HepG2 (cell line): ENCODE results near the gene METAP1. TPM values are rescaled to one million over a fixed set of nuclear protein-coding genes. Genes with fewer than 3 reads are reported as not detected.

Experiments used
- ARNT ChIP-seq: fragments of 450-650 bp; IDR thresholded peaks from 2 replicates; pipeline ENCODE4 v1.6.1; 2017
- ESRRA ChIP-seq: sonication (generic); formaldehyde crosslinking; IDR thresholded peaks from 2 replicates; pipeline ENCODE4 v1.5.1; 2020; ENCODE audit warnings: mild to moderate bottlenecking, low read depth, missing genetic modification reagents
- HNRNPL ChIP-seq: fragments of 200-400 bp; formaldehyde crosslinking; IDR thresholded peaks from 2 replicates; pipeline ENCODE4 v1.6.1; 2017; ENCODE audit warnings: mild to moderate bottlenecking, low read depth, low read length
- HOXA7 ChIP-seq: sonication (generic); formaldehyde crosslinking; IDR thresholded peaks from 2 replicates; pipeline ENCODE4 v1.8.1; 2022; ENCODE audit warnings: mild to moderate bottlenecking, missing genetic modification reagents, moderate library complexity
- KDM6A ChIP-seq: IDR thresholded peaks from 2 replicates; pipeline ENCODE4 v1.6.1; 2016; ENCODE audit warnings: low read depth
- MAFK ChIP-seq, 2 experiments: IDR thresholded peaks in 1 of 2; conservative IDR thresholded peaks in 1 of 2; 2 replicates each; pipeline ENCODE4 v1.6.1; 2011; ENCODE audit warnings: improper control_type of control experiment in 2 of 2, low read length in 2 of 2
- MIXL1 ChIP-seq: IDR thresholded peaks from 2 replicates; pipeline ENCODE4 v1.6.1; 2016
- NFRKB ChIP-seq: fragments of 450-650 bp; IDR thresholded peaks from 2 replicates; pipeline ENCODE4 v1.6.1; 2017
- RELA ChIP-seq: sonication (generic); formaldehyde crosslinking; IDR thresholded peaks from 2 replicates; pipeline ENCODE4 v1.4.0; 2020; ENCODE audit warnings: missing genetic modification reagents
- SCMH1 ChIP-seq: sonication (generic); formaldehyde crosslinking; IDR thresholded peaks from 2 replicates; pipeline ENCODE4 v1.9.0; 2021; ENCODE audit warnings: missing genetic modification reagents, mild to moderate bottlenecking, borderline replicate concordance
- SMARCC2 ChIP-seq: fragments of 450-650 bp; IDR thresholded peaks from 2 replicates; pipeline ENCODE4 v1.6.1; 2017; ENCODE audit warnings: antibody characterized with exemption, mild to moderate bottlenecking
- ZFP36 ChIP-seq: fragments of 150-350 bp; IDR thresholded peaks from 2 replicates; pipeline ENCODE4 v1.6.1; 2018; ENCODE audit warnings: borderline replicate concordance, low read length, low read depth; ENCODE audit not compliant: partially characterized antibody
- ZFP37 ChIP-seq: sonication (generic); formaldehyde crosslinking; IDR thresholded peaks from 2 replicates; pipeline ENCODE4 v1.4.0; 2020; ENCODE audit warnings: missing genetic modification reagents, borderline replicate concordance
- ZNF136 ChIP-seq: sonication (generic); formaldehyde crosslinking; IDR thresholded peaks from 2 replicates; pipeline ENCODE4 v1.8.1; 2022; ENCODE audit warnings: low read depth, mild to moderate bottlenecking, moderate library complexity, missing genetic modification reagents
- ZNF331 ChIP-seq: sonication (generic); formaldehyde crosslinking; IDR thresholded peaks from 2 replicates; pipeline ENCODE4 v1.4.0; 2020; ENCODE audit warnings: missing genetic modification reagents
- ZNF770 ChIP-seq: sonication (generic); formaldehyde crosslinking; IDR thresholded peaks from 2 replicates; pipeline ENCODE4 v1.5.0; 2020; ENCODE audit warnings: mild to moderate bottlenecking, missing genetic modification reagents
- polyA plus RNA-seq, 8 experiments: library from polyadenylated mRNA; depleted of rRNA in 3 of 8; stranded (reverse) in 7 of 8; unstranded in 1 of 8; fragments of >200 nt; fragmentation: Illumina TruSeq in 4 of 8; extraction: Trizol in 4 of 8; gene quantifications; 2 replicates each; pipeline versions ENCODE4 v1.2.1 to v1.2.3, GENCODE V29; 2011 to 2016; ENCODE audit warnings: low read depth in 4 of 8, missing spikeins in 1 of 8, mixed read lengths in 1 of 8; ENCODE audit not compliant: insufficient read depth in 1 of 8
- total RNA-seq, 5 experiments: library from RNA; depleted of rRNA; stranded (reverse); fragments of >200 nt; fragmentation: Illumina TruSeq; extraction: Trizol; gene quantifications; 2 replicates each; pipeline ENCODE4 v1.2.3, GENCODE V29; 2016; ENCODE audit warnings: low read depth in 1 of 5
- TF ChIP-seq, protein P1 (sequence below): sonication (generic); formaldehyde crosslinking; conservative IDR thresholded peaks from 2 replicates; pipeline ENCODE4 v1.4.0; 2020; ENCODE audit warnings: mild to moderate bottlenecking, missing genetic modification reagents, moderate library complexity
- TF ChIP-seq, protein P2 (sequence below): sonication (generic); IDR thresholded peaks from 2 replicates; pipeline ENCODE4 v1.6.1; 2016; ENCODE audit warnings: low read depth, borderline replicate concordance
- TF ChIP-seq, protein P3 (sequence below): IDR thresholded peaks from 2 replicates; pipeline ENCODE4 v1.6.1; 2016; ENCODE audit warnings: missing compliant biosample characterization, missing genetic modification reagents, borderline replicate concordance
- TF ChIP-seq, protein P4 (sequence below): sonication (generic); formaldehyde crosslinking; IDR thresholded peaks from 2 replicates; pipeline ENCODE4 v1.5.0; 2020; ENCODE audit warnings: missing genetic modification reagents

Gene METAP1
- total and polyA plus RNA-seq, 2 of the 13 experiments (the other 11 are each of a cell fraction or from before 2014, with no cell fraction given): 44.9 to 53.5 TPM

- TF ChIP-seq, protein P1, sequence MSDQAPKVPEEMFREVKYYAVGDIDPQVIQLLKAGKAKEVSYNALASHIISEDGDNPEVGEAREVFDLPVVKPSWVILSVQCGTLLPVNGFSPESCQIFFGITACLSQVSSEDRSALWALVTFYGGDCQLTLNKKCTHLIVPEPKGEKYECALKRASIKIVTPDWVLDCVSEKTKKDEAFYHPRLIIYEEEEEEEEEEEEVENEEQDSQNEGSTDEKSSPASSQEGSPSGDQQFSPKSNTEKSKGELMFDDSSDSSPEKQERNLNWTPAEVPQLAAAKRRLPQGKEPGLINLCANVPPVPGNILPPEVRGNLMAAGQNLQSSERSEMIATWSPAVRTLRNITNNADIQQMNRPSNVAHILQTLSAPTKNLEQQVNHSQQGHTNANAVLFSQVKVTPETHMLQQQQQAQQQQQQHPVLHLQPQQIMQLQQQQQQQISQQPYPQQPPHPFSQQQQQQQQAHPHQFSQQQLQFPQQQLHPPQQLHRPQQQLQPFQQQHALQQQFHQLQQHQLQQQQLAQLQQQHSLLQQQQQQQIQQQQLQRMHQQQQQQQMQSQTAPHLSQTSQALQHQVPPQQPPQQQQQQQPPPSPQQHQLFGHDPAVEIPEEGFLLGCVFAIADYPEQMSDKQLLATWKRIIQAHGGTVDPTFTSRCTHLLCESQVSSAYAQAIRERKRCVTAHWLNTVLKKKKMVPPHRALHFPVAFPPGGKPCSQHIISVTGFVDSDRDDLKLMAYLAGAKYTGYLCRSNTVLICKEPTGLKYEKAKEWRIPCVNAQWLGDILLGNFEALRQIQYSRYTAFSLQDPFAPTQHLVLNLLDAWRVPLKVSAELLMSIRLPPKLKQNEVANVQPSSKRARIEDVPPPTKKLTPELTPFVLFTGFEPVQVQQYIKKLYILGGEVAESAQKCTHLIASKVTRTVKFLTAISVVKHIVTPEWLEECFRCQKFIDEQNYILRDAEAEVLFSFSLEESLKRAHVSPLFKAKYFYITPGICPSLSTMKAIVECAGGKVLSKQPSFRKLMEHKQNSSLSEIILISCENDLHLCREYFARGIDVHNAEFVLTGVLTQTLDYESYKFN (CRISPR knock-in tag): peak; percentile 57
- no peak for TF ChIP-seq ESRRA (CRISPR knock-in tag)
- TF ChIP-seq ZNF331 (CRISPR knock-in tag): no peak; the same call in 1 of the 2 replicates
- 0 out of 2 replicates have a peak, but pooled peaks have one; percentile 28 for TF ChIP-seq RELA (CRISPR knock-in tag)
- no peak for TF ChIP-seq MIXL1
- TF ChIP-seq MAFK (conservative IDR thresholded peaks at IDR 0.05 in 1 of 2, IDR thresholded peaks at IDR 0.05 in 1 of 2; ENCODE audit: low read length in 2 of 2): no peak
- TF ChIP-seq, protein P2, sequence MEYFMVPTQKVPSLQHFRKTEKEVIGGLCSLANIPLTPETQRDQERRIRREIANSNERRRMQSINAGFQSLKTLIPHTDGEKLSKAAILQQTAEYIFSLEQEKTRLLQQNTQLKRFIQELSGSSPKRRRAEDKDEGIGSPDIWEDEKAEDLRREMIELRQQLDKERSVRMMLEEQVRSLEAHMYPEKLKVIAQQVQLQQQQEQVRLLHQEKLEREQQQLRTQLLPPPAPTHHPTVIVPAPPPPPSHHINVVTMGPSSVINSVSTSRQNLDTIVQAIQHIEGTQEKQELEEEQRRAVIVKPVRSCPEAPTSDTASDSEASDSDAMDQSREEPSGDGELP: no peak
- no peak for TF ChIP-seq ZFP37
- TF ChIP-seq ZNF770 (CRISPR knock-in tag): no peak
- TF ChIP-seq SCMH1 (CRISPR knock-in tag): no peak
- TF ChIP-seq, protein P3, sequence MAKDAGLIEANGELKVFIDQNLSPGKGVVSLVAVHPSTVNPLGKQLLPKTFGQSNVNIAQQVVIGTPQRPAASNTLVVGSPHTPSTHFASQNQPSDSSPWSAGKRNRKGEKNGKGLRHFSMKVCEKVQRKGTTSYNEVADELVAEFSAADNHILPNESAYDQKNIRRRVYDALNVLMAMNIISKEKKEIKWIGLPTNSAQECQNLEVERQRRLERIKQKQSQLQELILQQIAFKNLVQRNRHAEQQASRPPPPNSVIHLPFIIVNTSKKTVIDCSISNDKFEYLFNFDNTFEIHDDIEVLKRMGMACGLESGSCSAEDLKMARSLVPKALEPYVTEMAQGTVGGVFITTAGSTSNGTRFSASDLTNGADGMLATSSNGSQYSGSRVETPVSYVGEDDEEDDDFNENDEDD: peak; percentile 51; the same call in 1 of the 2 replicates
- TF ChIP-seq, protein P4, sequence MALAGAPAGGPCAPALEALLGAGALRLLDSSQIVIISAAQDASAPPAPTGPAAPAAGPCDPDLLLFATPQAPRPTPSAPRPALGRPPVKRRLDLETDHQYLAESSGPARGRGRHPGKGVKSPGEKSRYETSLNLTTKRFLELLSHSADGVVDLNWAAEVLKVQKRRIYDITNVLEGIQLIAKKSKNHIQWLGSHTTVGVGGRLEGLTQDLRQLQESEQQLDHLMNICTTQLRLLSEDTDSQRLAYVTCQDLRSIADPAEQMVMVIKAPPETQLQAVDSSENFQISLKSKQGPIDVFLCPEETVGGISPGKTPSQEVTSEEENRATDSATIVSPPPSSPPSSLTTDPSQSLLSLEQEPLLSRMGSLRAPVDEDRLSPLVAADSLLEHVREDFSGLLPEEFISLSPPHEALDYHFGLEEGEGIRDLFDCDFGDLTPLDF (CRISPR knock-in tag): peak; percentile 55
- TF ChIP-seq ZFP36: no peak
- no peak for TF ChIP-seq KDM6A (CRISPR knock-in tag)
- no peak for TF ChIP-seq NFRKB
- no peak for TF ChIP-seq ARNT
- TF ChIP-seq ZNF136 (CRISPR knock-in tag): no peak
- TF ChIP-seq SMARCC2: no peak
- TF ChIP-seq HOXA7 (CRISPR knock-in tag): no peak
- TF ChIP-seq HNRNPL: no peak
These were observed at the start of gene METAP1 (continued) for GRCh38 chr4:98995183-98996055.
